H1 (cell line): Measurements from ENCODE around the gene SERPINF2. TPM values are rescaled to one million over a fixed set of nuclear protein-coding genes. Genes with fewer than 3 reads are reported as not detected.

Experiments used
- CTCF ChIA-PET: fragments of 300-600 bp; sonication (Branson Sonifier 250); formaldehyde crosslinking; loops from one replicate; lab custom pipeline; 2021; ENCODE audit not compliant: partially characterized antibody; lab: Charles Lee
- POLR2A ChIA-PET: fragments of 300-600 bp; sonication (Branson Sonifier 250); formaldehyde crosslinking; loops from one replicate; lab custom pipeline; 2021; ENCODE audit warnings: inconsistent platforms; ENCODE audit not compliant: partially characterized antibody; lab: Charles Lee
- DNase-seq, 2 experiments: peaks; one replicate each; pipeline versions ENCODE4 v3.0.0 to v3.0.0-alpha.2; 2010 to 2022; ENCODE audit warnings: low spot score in 2 of 2, low read depth in 1 of 2, mixed read lengths in 1 of 2
- FAIRE-seq: peaks from 2 replicates; lab custom pipeline; 2011; peaks lifted over from hg19 to GRCh38; lab: Jason Lieb, UNC
- H2AFZ ChIP-seq: 2 replicates; pipeline ENCODE4 v1.8.1; 2012; ENCODE audit warnings: low read length, inconsistent platforms
- H2AK5ac ChIP-seq: 2 replicates; pipeline ENCODE4 v1.6.1; 2013; ENCODE audit warnings: low read depth, low read length
- H2BK120ac ChIP-seq: replicated peaks from 2 replicates; pipeline ENCODE3; 2013; ENCODE audit warnings: low read depth, low read length, inconsistent platforms
- H2BK12ac ChIP-seq: 2 replicates; pipeline ENCODE4 v1.6.1; 2013; ENCODE audit warnings: low read depth, low read length
- H2BK15ac ChIP-seq: 2 replicates; pipeline ENCODE4 v1.6.1; 2013; ENCODE audit warnings: low read length
- H2BK20ac ChIP-seq: 2 replicates; pipeline ENCODE4 v1.6.1; 2013; ENCODE audit warnings: low read length
- H2BK5ac ChIP-seq: 2 replicates; pipeline ENCODE4 v1.6.1; 2013; ENCODE audit warnings: low read depth, low read length
- H3K14ac ChIP-seq: 2 replicates; pipeline ENCODE4 v1.6.1; 2013; ENCODE audit warnings: inconsistent platforms; ENCODE audit not compliant: insufficient read length
- H3K18ac ChIP-seq: 2 replicates; pipeline ENCODE4 v1.6.1; 2013; ENCODE audit warnings: low read length; ENCODE audit errors: extremely low read depth
- H3K23ac ChIP-seq: 2 replicates; pipeline ENCODE4 v1.6.1; 2013; ENCODE audit warnings: inconsistent platforms; ENCODE audit not compliant: insufficient read length
- H3K23me2 ChIP-seq: 2 replicates; pipeline ENCODE4 v1.6.1; 2013; ENCODE audit warnings: low read depth, low read length
- H3K27ac ChIP-seq: 2 replicates; pipeline ENCODE4 v1.6.1; 2011; ENCODE audit warnings: low read depth, low read length, inconsistent platforms
- H3K27me3 ChIP-seq, 4 experiments: replicated peaks in 1 of 4; 1 replicate in 1 of 4; 2 replicates in 3 of 4; pipeline versions ENCODE4 v1.6.1 to v1.8.1; 2011 to 2013; ENCODE audit warnings: low read length in 3 of 4, mild to moderate bottlenecking in 3 of 4, inconsistent platforms in 2 of 4, mixed read lengths in 2 of 4, moderate library complexity in 1 of 4; ENCODE audit not compliant: control insufficient read depth in 3 of 4, insufficient read depth in 3 of 4; ENCODE audit errors: extremely low read depth in 1 of 4
- H3K36me3 ChIP-seq, 4 experiments: 2 replicates each; pipeline versions ENCODE4 v1.6.1 to v1.8.1; 2011 to 2013; ENCODE audit warnings: mild to moderate bottlenecking in 4 of 4, low read length in 3 of 4, moderate library complexity in 2 of 4, control low read depth in 1 of 4, inconsistent platforms in 1 of 4; ENCODE audit not compliant: insufficient read depth in 4 of 4, control insufficient read depth in 2 of 4
- H3K4ac ChIP-seq: replicated peaks from 2 replicates; pipeline ENCODE3; 2013; ENCODE audit warnings: low read length, low read depth, mixed read lengths, inconsistent platforms; ENCODE audit not compliant: insufficient read length
- H3K4me1 ChIP-seq, 4 experiments: replicated peaks in 1 of 4; 1 replicate in 1 of 4; 2 replicates in 3 of 4; pipeline versions ENCODE4 v1.6.1 to v1.8.1; 2011 to 2013; ENCODE audit warnings: low read length in 3 of 4, inconsistent platforms in 2 of 4, mixed read lengths in 1 of 4; ENCODE audit not compliant: insufficient read depth in 4 of 4, control insufficient read depth in 3 of 4
- H3K4me2 ChIP-seq, 2 experiments: 2 replicates each; pipeline versions ENCODE4 v1.6.1 to v1.8.1; 2011 to 2013; ENCODE audit warnings: low read depth in 2 of 2, low read length in 2 of 2, control low read depth in 1 of 2, inconsistent platforms in 1 of 2, mild to moderate bottlenecking in 1 of 2; ENCODE audit not compliant: insufficient read depth in 1 of 2
- H3K4me3 ChIP-seq, 4 experiments: fragments of 200-600, 300-600 bp in 1 of 4; sonication (generic), shearing (Covaris generic), sonication (Bioruptor Twin) in 1 of 4; 2 replicates each; pipeline versions ENCODE4 v1.5.1 to v1.8.1; 2011 to 2016; ENCODE audit warnings: low read length in 4 of 4, low read depth in 3 of 4, control low read depth in 2 of 4, inconsistent platforms in 2 of 4, mild to moderate bottlenecking in 2 of 4, mixed read lengths in 1 of 4, moderate library complexity in 1 of 4; ENCODE audit not compliant: insufficient read depth in 2 of 4; ENCODE audit errors: extremely low read depth in 1 of 4
- H3K56ac ChIP-seq: replicated peaks from 2 replicates; pipeline ENCODE3; 2013; ENCODE audit warnings: low read depth, mild to moderate bottlenecking, mixed read lengths, low read length, inconsistent platforms; ENCODE audit not compliant: insufficient read length
- H3K79me1 ChIP-seq: 2 replicates; pipeline ENCODE4 v1.6.1; 2013; ENCODE audit warnings: low read depth, low read length, control low read depth
- H3K79me2 ChIP-seq, 2 experiments: 2 replicates each; pipeline versions ENCODE4 v1.6.1 to v1.8.1; 2012 to 2013; ENCODE audit warnings: low read length in 2 of 2, mild to moderate bottlenecking in 2 of 2, inconsistent platforms in 1 of 2; ENCODE audit not compliant: insufficient read depth in 2 of 2, control insufficient read depth in 1 of 2
- H3K9ac ChIP-seq, 4 experiments: replicated peaks in 1 of 4; 1 replicate in 1 of 4; 2 replicates in 3 of 4; pipeline versions ENCODE4 v1.6.1 to v1.8.1; 2011 to 2013; ENCODE audit warnings: low read depth in 3 of 4, low read length in 3 of 4, control low read depth in 2 of 4, mild to moderate bottlenecking in 2 of 4, moderate library complexity in 2 of 4, inconsistent platforms in 1 of 4; ENCODE audit errors: extremely low read depth in 1 of 4
- H3K9me3 ChIP-seq, 2 experiments: 2 replicates each; pipeline versions ENCODE4 v1.6.1 to v1.8.1; 2012 to 2013; ENCODE audit warnings: mild to moderate bottlenecking in 2 of 2, moderate library complexity in 2 of 2, control low read depth in 1 of 2, inconsistent platforms in 1 of 2, low read depth in 1 of 2, low read length in 1 of 2, mixed read lengths in 1 of 2; ENCODE audit not compliant: insufficient read depth in 2 of 2
- H4K20me1 ChIP-seq, 2 experiments: replicated peaks in 1 of 2; 2 replicates each; pipeline versions ENCODE3 to v1.8.1; 2011 to 2013; ENCODE audit warnings: inconsistent platforms in 2 of 2, low read length in 2 of 2, mild to moderate bottlenecking in 1 of 2; ENCODE audit not compliant: insufficient read depth in 2 of 2, control insufficient read depth in 1 of 2
- H4K5ac ChIP-seq: 2 replicates; pipeline ENCODE4 v1.6.1; 2013; ENCODE audit warnings: low read length, low read depth, mixed read lengths, inconsistent platforms; ENCODE audit not compliant: insufficient read length
- H4K8ac ChIP-seq: 2 replicates; pipeline ENCODE4 v1.8.0; 2013; ENCODE audit warnings: mild to moderate bottlenecking, moderate library complexity, low read length, inconsistent platforms; ENCODE audit not compliant: insufficient read depth; ENCODE audit errors: extremely low read depth
- H4K91ac ChIP-seq: replicated peaks from 2 replicates; pipeline ENCODE3; 2013; ENCODE audit warnings: low read length, mixed read lengths, inconsistent platforms; ENCODE audit not compliant: insufficient read length
- CTCF ChIP-seq, 3 experiments: IDR thresholded peaks; 1 replicate in 2 of 3; 2 replicates in 1 of 3; pipeline versions ENCODE4 v1.5.1 to v1.6.1; 2011; ENCODE audit warnings: low read length in 3 of 3, mild to moderate bottlenecking in 3 of 3, inconsistent platforms in 2 of 3, low read depth in 1 of 3, moderate library complexity in 1 of 3; ENCODE audit not compliant: insufficient read depth in 1 of 3; ENCODE audit errors: control extremely low read depth in 1 of 3
- EP300 ChIP-seq, 2 experiments: IDR thresholded peaks; 1 replicate in 1 of 2; 2 replicates in 1 of 2; pipeline ENCODE4 v1.6.1; 2011 to 2012; ENCODE audit warnings: low read depth in 2 of 2, low read length in 2 of 2, mild to moderate bottlenecking in 2 of 2, borderline replicate concordance in 1 of 2, inconsistent platforms in 1 of 2, moderate library complexity in 1 of 2
- RAD21 ChIP-seq, 2 experiments: IDR thresholded peaks in 1 of 2; conservative IDR thresholded peaks in 1 of 2; 2 replicates each; pipeline ENCODE4 v1.6.1; 2011; ENCODE audit warnings: low read depth in 2 of 2, low read length in 2 of 2, improper control_type of control experiment in 1 of 2, inconsistent platforms in 1 of 2, mild to moderate bottlenecking in 1 of 2, moderate library complexity in 1 of 2
- SP2 ChIP-seq: IDR thresholded peaks from 2 replicates; pipeline ENCODE4 v1.6.1; 2012; ENCODE audit warnings: mild to moderate bottlenecking, low read length, inconsistent platforms
- TAF7 ChIP-seq: optimal IDR thresholded peaks from 2 replicates; pipeline ENCODE3; 2011; ENCODE audit warnings: low read depth, mild to moderate bottlenecking, inconsistent platforms, low read length, moderate library complexity, borderline replicate concordance
- TEAD4 ChIP-seq: IDR thresholded peaks from 2 replicates; pipeline ENCODE4 v1.6.1; 2012; ENCODE audit warnings: low read depth, low read length, inconsistent platforms, mixed read lengths
- WGBS, 2 experiments: shearing (Covaris generic) in 1 of 2; methylation state at CpG; one replicate each; pipeline versions ENCODE4 v1.1.6 to v1.1.7; 2013 to 2015; ENCODE audit warnings: low lambda C conversion rate in 2 of 2, mixed read lengths in 2 of 2, inconsistent platforms in 1 of 2, low coverage in 1 of 2, missing lambda C conversion rate in 1 of 2; ENCODE audit not compliant: insufficient replicate concordance in 2 of 2, insufficient coverage in 1 of 2, insufficient read length in 1 of 2; ENCODE audit errors: extremely low coverage in 1 of 2, missing lambda C conversion rate in 1 of 2; 5-methylcytosine and 5-hydroxymethylcytosine counted together
- polyA plus RNA-seq, 7 experiments: library from polyadenylated mRNA; depleted of rRNA in 3 of 7; stranded (reverse) in 5 of 7; unstranded in 2 of 7; fragments of >200 nt in 5 of 7; fragments of 200-250 nt in 2 of 7; gene quantifications; 1 replicate in 5 of 7; 2 replicates in 1 of 7; 4 replicates in 1 of 7; pipeline versions ENCODE4 v1.2.1 to v1.2.3, GENCODE V29; 2011 to 2013; ENCODE audit warnings: missing spikeins in 2 of 7, mixed read lengths in 2 of 7
- total RNA-seq: library from RNA; stranded (reverse); fragmentation: NEBNext Ultra II Directional; extraction: Animal tissue kit (Norgen Biotek cat#: 25700); gene quantifications from 2 replicates; pipeline ENCODE4 v1.2.1, GENCODE V29; 2021

SERPINF2 gene
- total and polyA plus RNA-seq, 2 of the 8 experiments (the other 6 are each of a cell fraction or from before 2014, with no cell fraction given), result 1.8 to 3.2 TPM

GRCh38 chr17:1783834-1784611 is 41.4 kb downstream of the SERPINF2 start:
- Histone ChIP-seq H2BK15ac (no peak overlapping the region), H3K27ac (no peak overlapping the region), H3K79me1 (no peaks in the 10 kb centered on the region), H2BK12ac (no peak overlapping the region), H4K91ac (no peak overlapping the region), H3K79me2 (no peaks in the 10 kb centered on the region), H2AFZ (no peak overlapping the region), H2BK5ac (no peak overlapping the region), H3K27me3 (no peaks in the 10 kb centered on the region), H3K14ac (no peak overlapping the region), H3K4me3 (no peak overlapping the region), H3K9ac (no peak overlapping the region), H3K23ac (no peak overlapping the region), H3K18ac (no peak overlapping the region), H2AK5ac (no peak overlapping the region), H4K5ac (no peak overlapping the region), H2BK20ac (no peak overlapping the region), H3K4me2 (no peak overlapping the region), H2BK120ac (no peak overlapping the region), H3K56ac (no peak overlapping the region), H3K9me3 (no peaks in the 10 kb centered on the region), H4K20me1 (peaks cover 2 to 3% of the 10 kb centered on the region in 2 experiments), H3K36me3 (peaks cover 11 to 45% (median 26%) of the 10 kb centered on the region in 4 experiments), H4K8ac (no peak overlapping the region), H3K4me1 (no peaks in the 10 kb centered on the region), H3K23me2 (no peaks in the 10 kb centered on the region), H3K4ac (no peak overlapping the region)
- peak; percentile 52 for FAIRE-seq
- WGBS, 2 experiments, result 82% methylated on average over 16 of the region's 16 CpGs; no CpG with 5 or more reads in 1 of the 2 experiments
- ChIA-PET POLR2A (interaction anchor here (1.0 to 2.6 kb wide), 7 partner anchors 9 to 67 kb away, joined by 3 to 13 read pairs (median 4); partner anchors contain the start of gene SERPINF1), CTCF (interaction anchor here (0.6 to 8.1 kb wide), 31 partner anchors 9 to 458 kb away, joined by 3 to 117 read pairs (median 5); partner anchors contain the start of genes SERPINF1 and WDR81)
- DNase-seq, result no peak
- TF ChIP-seq CTCF (IDR thresholded peaks at IDR 0.05; ENCODE audit: control extremely low read depth in 1 of 3, insufficient read depth in 1 of 3, low read depth in 1 of 3, low read length in 3 of 3) (peak; percentile 9 to 68 (median 59)), RAD21 (IDR thresholded peaks at IDR 0.05 in 1 of 2, conservative IDR thresholded peaks at IDR 0.05 in 1 of 2; ENCODE audit: low read depth in 2 of 2, low read length in 2 of 2) (peak; percentile 79 to 83), SP2 (no peak), EP300 (IDR thresholded peaks at IDR 0.05; ENCODE audit: borderline replicate concordance in 1 of 2, low read depth in 2 of 2, low read length in 2 of 2) (no peak), TAF7 (no peak), TEAD4 (peak; percentile 51; the same call in 1 of the 2 replicates)
